Right atrium auricular region (tissue), 2 donors: ENCODE data around the gene ARHGEF28. TPM values are rescaled to one million over a fixed set of nuclear protein-coding genes. Genes with fewer than 3 reads are reported as not detected.

Source experiments
- DNase-seq: peaks from one replicate; pipeline ENCODE4 v3.0.0-alpha.2; 2019; ENCODE audit warnings: low spot score
- H3K27ac ChIP-seq, 2 donors: fragments of 200-600 bp; sonication (generic); 1 replicate in 1 of 2; 2 replicates in 1 of 2; pipeline ENCODE4 v1.5.1; 2016 to 2019
- H3K27me3 ChIP-seq, 2 donors: fragments of 200-600 bp; sonication (generic); one replicate each; pipeline versions ENCODE4 v1.5.1 to v1.6.0; 2017 to 2019
- H3K36me3 ChIP-seq: fragments of 200-600 bp; sonication (generic); one replicate; pipeline ENCODE4 v1.5.1; 2016
- H3K4me1 ChIP-seq, 2 donors: fragments of 200-600 bp; sonication (generic); one replicate each; pipeline versions ENCODE4 v1.5.1 to v1.6.0; 2017 to 2019
- H3K4me3 ChIP-seq, 2 donors: fragments of 200-600 bp; sonication (generic); 1 replicate in 1 of 2; 2 replicates in 1 of 2; pipeline ENCODE4 v1.5.1; 2017 to 2019; ENCODE audit warnings: mild to moderate bottlenecking in 1 of 2, moderate library complexity in 1 of 2
- H3K9me3 ChIP-seq, 2 donors: fragments of 200-600 bp; sonication (generic); one replicate each; pipeline ENCODE4 v1.5.1; 2019
- total RNA-seq, 2 donors: library from RNA; depleted of rRNA; stranded (reverse); fragments of >200 nt; gene quantifications; one replicate each; pipeline ENCODE4 v1.1.0, GENCODE V29; 2016
- TF ChIP-seq, protein P1 (sequence below), 2 donors: fragments of 200-600 bp; sonication (generic); IDR thresholded peaks; one replicate each; pipeline ENCODE4 v1.5.1; 2019; ENCODE audit warnings: antibody characterized with exemption in 2 of 2

Gene ARHGEF28
- total RNA-seq, 2 donors from 2014 or later, result 1.0 to 2.9 TPM

DNA sequence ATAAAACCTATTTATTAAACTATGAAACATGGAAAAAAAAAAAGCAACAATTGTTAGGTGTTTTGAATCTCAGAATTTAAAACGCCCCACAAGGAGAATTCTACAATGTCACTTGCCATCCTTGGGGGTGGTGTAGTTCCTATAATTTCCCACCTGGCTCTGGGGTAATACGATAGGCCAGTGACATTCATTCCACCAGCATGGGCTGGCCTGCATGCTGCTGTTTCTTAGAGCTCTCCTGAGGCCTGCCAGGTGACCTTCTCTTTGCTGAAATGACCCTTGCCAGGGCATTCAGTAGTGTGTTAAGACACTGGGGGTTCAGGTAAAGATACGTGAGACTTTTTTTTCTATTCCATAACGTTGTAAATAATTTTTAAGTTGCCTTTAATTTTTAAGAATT is 10.0 kb upstream of the ARHGEF28 start:
- Histone ChIP-seq H3K9me3 (no peaks in the 10 kb centered on the region), H3K4me1 (no peaks in the 10 kb centered on the region), H3K36me3 (no peaks in the 10 kb centered on the region), H3K4me3 (no peak overlapping the region), H3K27ac (no peak overlapping the region), H3K27me3 (no peaks in the 10 kb centered on the region)
- no peak for DNase-seq
- TF ChIP-seq, protein P1, sequence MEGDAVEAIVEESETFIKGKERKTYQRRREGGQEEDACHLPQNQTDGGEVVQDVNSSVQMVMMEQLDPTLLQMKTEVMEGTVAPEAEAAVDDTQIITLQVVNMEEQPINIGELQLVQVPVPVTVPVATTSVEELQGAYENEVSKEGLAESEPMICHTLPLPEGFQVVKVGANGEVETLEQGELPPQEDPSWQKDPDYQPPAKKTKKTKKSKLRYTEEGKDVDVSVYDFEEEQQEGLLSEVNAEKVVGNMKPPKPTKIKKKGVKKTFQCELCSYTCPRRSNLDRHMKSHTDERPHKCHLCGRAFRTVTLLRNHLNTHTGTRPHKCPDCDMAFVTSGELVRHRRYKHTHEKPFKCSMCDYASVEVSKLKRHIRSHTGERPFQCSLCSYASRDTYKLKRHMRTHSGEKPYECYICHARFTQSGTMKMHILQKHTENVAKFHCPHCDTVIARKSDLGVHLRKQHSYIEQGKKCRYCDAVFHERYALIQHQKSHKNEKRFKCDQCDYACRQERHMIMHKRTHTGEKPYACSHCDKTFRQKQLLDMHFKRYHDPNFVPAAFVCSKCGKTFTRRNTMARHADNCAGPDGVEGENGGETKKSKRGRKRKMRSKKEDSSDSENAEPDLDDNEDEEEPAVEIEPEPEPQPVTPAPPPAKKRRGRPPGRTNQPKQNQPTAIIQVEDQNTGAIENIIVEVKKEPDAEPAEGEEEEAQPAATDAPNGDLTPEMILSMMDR (IDR thresholded peaks at IDR 0.05), result no peak

DNA sequence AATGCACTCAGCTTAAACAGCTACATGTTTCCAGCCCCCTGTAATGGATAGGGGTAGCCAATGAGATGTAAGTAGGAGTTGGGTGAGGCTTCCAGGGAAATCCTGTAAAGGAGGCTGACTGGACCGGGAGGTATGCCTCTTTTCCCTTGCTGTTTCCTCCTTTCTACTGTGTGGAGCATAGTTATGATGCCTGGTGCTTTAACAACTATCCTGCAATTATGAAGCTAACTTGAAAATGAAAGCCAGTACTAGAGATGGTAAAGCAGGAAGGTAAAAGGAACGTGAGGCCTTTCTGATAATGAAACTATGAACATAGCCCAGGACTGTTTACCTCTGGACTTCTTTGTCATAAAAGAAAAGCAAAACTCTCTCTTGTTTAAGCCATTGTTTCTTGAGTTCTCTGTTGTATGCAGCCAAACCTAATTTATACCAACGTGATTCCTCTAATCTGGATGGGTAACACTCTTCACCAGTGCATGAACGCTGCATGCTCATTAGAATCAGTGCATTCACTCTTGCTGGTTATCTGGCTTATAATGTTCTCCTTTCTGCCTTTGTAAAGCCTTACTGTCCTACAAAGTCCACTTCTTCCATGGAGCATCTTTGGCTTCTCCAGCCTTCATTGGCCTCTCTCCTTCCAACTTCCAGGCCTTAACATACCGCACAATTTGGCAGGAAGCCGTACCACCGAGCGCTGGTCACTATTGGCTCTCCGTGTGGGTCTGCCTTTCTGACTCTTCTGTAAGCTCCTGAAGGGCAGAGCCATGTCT is 8.3 kb upstream of the ARHGEF28 start:
- H3K27me3 ChIP-seq, result no peaks in the 10 kb centered on the region
- H3K36me3 ChIP-seq, result no peaks in the 10 kb centered on the region
- TF ChIP-seq, protein P1 (IDR thresholded peaks at IDR 0.05), result no peak
- H3K27ac ChIP-seq, result no peak overlapping the region
- H3K4me1 ChIP-seq, result no peaks in the 10 kb centered on the region
- no peak for DNase-seq
- H3K9me3 ChIP-seq, result no peaks in the 10 kb centered on the region
- no peak overlapping the region for H3K4me3 ChIP-seq

DNA sequence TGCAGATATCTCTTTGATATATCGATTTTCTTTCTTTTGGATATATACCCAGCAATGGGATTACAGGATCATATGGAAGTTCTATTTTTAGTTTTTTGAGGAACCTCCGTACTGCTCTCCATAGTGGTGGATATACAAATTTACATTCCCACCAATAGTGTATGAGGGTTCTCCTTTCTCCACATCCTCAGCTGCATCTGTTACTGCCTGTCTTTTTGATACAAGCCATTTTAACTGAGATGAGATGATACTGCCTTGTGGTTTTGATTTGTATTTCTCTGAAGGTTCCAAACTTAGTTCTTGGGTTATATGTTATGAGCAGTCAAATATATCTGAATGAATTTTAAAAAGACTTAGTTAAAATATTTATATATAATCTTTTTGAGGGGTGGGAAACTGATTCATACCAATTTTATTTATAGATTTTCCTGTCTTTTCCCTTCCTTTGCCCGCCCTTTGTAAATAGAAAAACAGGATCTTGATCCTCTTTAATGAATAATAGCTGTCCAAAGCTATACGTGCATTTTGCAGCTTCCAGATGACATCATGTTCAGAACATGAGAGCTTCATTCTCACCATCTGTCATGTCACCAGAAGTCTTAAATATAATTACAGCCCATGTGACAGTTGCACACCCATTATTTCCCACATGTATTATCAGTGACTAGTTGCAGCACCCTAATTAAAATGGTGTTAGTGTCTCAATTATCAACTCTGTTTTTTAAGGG is 6.2 kb upstream of the ARHGEF28 start:
- Histone ChIP-seq H3K27ac (no peak overlapping the region), H3K9me3 (no peaks in the 10 kb centered on the region), H3K4me1 (no peaks in the 10 kb centered on the region), H3K4me3 (no peak overlapping the region), H3K36me3 (no peaks in the 10 kb centered on the region), H3K27me3 (no peaks in the 10 kb centered on the region)
- TF ChIP-seq, protein P1 (IDR thresholded peaks at IDR 0.05), result no peak
- DNase-seq, result no peak

- H3K4me3 ChIP-seq, result no peak overlapping the region
- no peak for DNase-seq
- no peaks in the 10 kb centered on the region for H3K36me3 ChIP-seq
- H3K27me3 ChIP-seq, result no peaks in the 10 kb centered on the region
- H3K27ac ChIP-seq, result no peak overlapping the region
- no peaks in the 10 kb centered on the region for H3K9me3 ChIP-seq
- TF ChIP-seq, protein P1 (IDR thresholded peaks at IDR 0.05), result no peak
- H3K4me1 ChIP-seq, result peaks cover 0 to 3% of the 10 kb centered on the region in 2 donors
These were observed 5.7 kb upstream of the ARHGEF28 start for GRCh38 chr5:73620334-73620687.

- DNase-seq, result no peak
- no peaks in the 10 kb centered on the region for H3K9me3 ChIP-seq
- H3K4me1 ChIP-seq, result peaks cover 0 to 16% of the 10 kb centered on the region in 2 donors
- H3K4me3 ChIP-seq, result no peak overlapping the region
- no peaks in the 10 kb centered on the region for H3K27me3 ChIP-seq
- H3K27ac ChIP-seq, result no peak overlapping the region
- TF ChIP-seq, protein P1 (IDR thresholded peaks at IDR 0.05), result no peak
- H3K36me3 ChIP-seq, result no peaks in the 10 kb centered on the region
These were observed 2.9 kb upstream of the ARHGEF28 start for GRCh38 chr5:73623060-73623459.
